ENCODE data around the gene WDTC1.

DNA sequence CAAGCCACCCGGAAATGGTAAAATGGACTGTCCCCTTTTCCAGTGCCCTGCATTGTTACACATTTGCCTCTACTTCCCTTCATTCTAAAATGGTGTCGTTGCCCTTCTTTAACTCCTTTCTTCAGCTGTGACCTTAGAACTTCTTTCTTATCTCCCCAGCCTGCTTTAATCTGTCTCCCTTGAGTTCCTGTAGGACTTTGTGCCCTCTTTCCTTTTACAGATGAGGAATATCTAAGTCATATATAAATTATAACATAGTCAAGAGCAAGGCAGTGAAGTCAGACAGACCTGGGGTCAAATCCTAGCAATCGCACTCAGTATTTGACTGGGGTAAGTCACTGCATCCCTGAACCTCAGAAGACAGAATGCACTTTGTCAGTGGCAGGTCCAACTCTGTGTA, 56.1 kb downstream of the WDTC1 start:
- TF ChIP-seq POLR2AphosphoS5 (IDR thresholded peaks at IDR 0.05) = no peak
- TF ChIP-seq, protein P1, sequence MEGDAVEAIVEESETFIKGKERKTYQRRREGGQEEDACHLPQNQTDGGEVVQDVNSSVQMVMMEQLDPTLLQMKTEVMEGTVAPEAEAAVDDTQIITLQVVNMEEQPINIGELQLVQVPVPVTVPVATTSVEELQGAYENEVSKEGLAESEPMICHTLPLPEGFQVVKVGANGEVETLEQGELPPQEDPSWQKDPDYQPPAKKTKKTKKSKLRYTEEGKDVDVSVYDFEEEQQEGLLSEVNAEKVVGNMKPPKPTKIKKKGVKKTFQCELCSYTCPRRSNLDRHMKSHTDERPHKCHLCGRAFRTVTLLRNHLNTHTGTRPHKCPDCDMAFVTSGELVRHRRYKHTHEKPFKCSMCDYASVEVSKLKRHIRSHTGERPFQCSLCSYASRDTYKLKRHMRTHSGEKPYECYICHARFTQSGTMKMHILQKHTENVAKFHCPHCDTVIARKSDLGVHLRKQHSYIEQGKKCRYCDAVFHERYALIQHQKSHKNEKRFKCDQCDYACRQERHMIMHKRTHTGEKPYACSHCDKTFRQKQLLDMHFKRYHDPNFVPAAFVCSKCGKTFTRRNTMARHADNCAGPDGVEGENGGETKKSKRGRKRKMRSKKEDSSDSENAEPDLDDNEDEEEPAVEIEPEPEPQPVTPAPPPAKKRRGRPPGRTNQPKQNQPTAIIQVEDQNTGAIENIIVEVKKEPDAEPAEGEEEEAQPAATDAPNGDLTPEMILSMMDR (IDR thresholded peaks at IDR 0.05) = no peak
- TF ChIP-seq POLR2A (IDR thresholded peaks at IDR 0.05; ENCODE audit: low read depth) = no peak
- TF ChIP-seq EP300 (IDR thresholded peaks at IDR 0.05) = no peak

Measured in esophagus muscularis mucosa (tissue), 4 donors.